DND-41 (cell line): ENCODE measurements around the gene RAB44.

Experiments
- ATAC-seq: fragments of 200-7000 bp; cut with Tn5 transposase; 3 replicates; pipeline ENCODE4 v1.9.1; 2021; ENCODE audit warnings: low read depth; ENCODE audit not compliant: insufficient read depth
- DNase-seq: peaks from one replicate; pipeline ENCODE4 v3.0.0-alpha.2; 2020
- H2AFZ ChIP-seq: 2 replicates; pipeline ENCODE4 v1.6.0; 2012; ENCODE audit warnings: low read depth, low read length
- H3K27ac ChIP-seq: 2 replicates; pipeline ENCODE4 v1.5.1; 2012; ENCODE audit warnings: low read length, inconsistent platforms
- H3K27me3 ChIP-seq: fragments of 200-600 bp; sonication (generic); 2 replicates; pipeline ENCODE4 v1.6.0; 2012; ENCODE audit warnings: low read length, mild to moderate bottlenecking, inconsistent platforms; ENCODE audit not compliant: insufficient read depth, poor library complexity
- H3K36me3 ChIP-seq: 2 replicates; pipeline ENCODE4 v1.5.1; 2012; ENCODE audit warnings: low read length, inconsistent platforms; ENCODE audit not compliant: insufficient read depth
- H3K4me1 ChIP-seq: 2 replicates; pipeline ENCODE4 v1.5.1; 2012; ENCODE audit warnings: mild to moderate bottlenecking, low read length; ENCODE audit not compliant: insufficient read depth
- H3K4me2 ChIP-seq: 2 replicates; pipeline ENCODE4 v1.6.0; 2012; ENCODE audit warnings: mild to moderate bottlenecking, moderate library complexity, low read length, inconsistent platforms; ENCODE audit not compliant: insufficient read depth
- H3K4me3 ChIP-seq, 2 experiments: fragments of 200-600 bp in 1 of 2; shearing (Covaris generic) in 1 of 2; 2 replicates each; pipeline ENCODE4 v1.5.1; 2012 to 2016; ENCODE audit warnings: inconsistent platforms in 2 of 2, low read length in 2 of 2, mild to moderate bottlenecking in 2 of 2, low read depth in 1 of 2, moderate library complexity in 1 of 2
- H3K79me2 ChIP-seq: 2 replicates; pipeline ENCODE4 v1.6.0; 2012; ENCODE audit warnings: low read length, inconsistent platforms; ENCODE audit not compliant: insufficient read depth
- H3K9ac ChIP-seq: 2 replicates; pipeline ENCODE4 v1.6.0; 2012; ENCODE audit warnings: low read depth, mild to moderate bottlenecking, inconsistent platforms, low read length, moderate library complexity
- H3K9me3 ChIP-seq: 2 replicates; pipeline ENCODE4 v1.5.1; 2012; ENCODE audit warnings: low read length, moderate library complexity, mild to moderate bottlenecking, inconsistent platforms; ENCODE audit not compliant: insufficient read depth, severe bottlenecking
- H4K20me1 ChIP-seq: 2 replicates; pipeline ENCODE4 v1.6.0; 2012; ENCODE audit warnings: low read length; ENCODE audit not compliant: insufficient read depth
- EZH2 ChIP-seq: IDR thresholded peaks from 3 replicates; pipeline ENCODE4 v1.6.1; 2012; ENCODE audit warnings: borderline replicate concordance, low read depth, mild to moderate bottlenecking, moderate library complexity, low read length, inconsistent platforms; ENCODE audit not compliant: severe bottlenecking
- TF ChIP-seq, protein P1 (sequence below): IDR thresholded peaks from 2 replicates; pipeline ENCODE4 v1.5.1; 2012; ENCODE audit warnings: borderline replicate concordance, low read length, moderate library complexity, mild to moderate bottlenecking; ENCODE audit not compliant: poor library complexity, severe bottlenecking; ENCODE audit errors: extremely low read depth

Gene RAB44

DNA sequence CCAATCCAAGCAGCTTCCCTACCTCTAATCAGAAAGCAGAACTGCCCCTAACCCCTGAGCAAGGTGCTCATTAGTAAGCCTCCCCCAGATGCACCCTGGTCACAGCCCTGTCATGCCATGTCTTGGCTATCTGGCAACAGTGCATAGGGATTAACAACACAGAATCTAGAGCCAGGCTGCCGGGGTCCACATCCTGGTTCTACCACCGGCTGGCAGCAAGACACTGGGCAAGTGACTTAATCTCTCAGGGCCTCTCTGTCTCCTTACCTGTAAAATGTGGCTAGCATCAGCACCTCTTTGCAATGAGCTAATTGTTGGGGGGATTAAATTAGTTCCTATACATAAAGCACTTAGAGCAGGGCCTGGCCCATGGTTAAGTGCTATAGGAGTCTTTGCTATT, 73.5 kb downstream of the RAB44 start:
- Histone ChIP-seq H3K27ac (peak overlapping the region; percentile 92), H3K79me2 (no peaks in the 10 kb centered on the region)

DNA sequence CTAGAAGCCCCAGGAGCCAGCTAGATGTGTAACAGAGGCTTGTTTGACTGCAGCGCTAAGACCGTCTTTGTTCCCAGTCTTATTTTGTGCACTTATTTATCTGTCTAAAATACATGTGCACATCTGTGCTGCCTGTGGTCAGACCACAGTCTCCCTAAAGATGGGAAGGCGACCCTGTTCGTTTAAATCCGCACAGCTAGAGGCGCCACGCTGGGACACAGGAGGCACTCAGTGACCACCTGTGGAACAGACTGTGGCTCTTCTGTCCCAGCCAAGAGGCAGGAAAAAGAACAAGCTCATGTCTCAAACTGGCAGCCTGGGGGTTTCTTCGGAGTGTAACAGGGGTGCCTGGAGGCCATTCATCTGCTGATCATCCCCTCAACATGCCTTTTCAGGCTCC, 74.8 kb downstream of the RAB44 start:
- Histone ChIP-seq H3K79me2 (no peaks in the 10 kb centered on the region), H3K27ac (peak overlapping the region; percentile 92), H3K27me3 (no peaks in the 10 kb centered on the region), H2AFZ (peak overlapping the region; percentile 19), H3K4me1 (peaks cover 93% of the 10 kb centered on the region), H3K9me3 (no peaks in the 10 kb centered on the region), H3K4me3 (peak overlapping the region in 1 of 2 experiments; percentile 26; a peak in 1 of 4 replicates), H3K9ac (peak overlapping the region; percentile 56), H3K36me3 (no peaks in the 10 kb centered on the region), H3K4me2 (peak overlapping the region; percentile 54), H4K20me1 (no peaks in the 10 kb centered on the region)
- ATAC-seq (peak; percentile 63), DNase-seq (peak; percentile 93)
- TF ChIP-seq EZH2 = no peak
- TF ChIP-seq, protein P1, sequence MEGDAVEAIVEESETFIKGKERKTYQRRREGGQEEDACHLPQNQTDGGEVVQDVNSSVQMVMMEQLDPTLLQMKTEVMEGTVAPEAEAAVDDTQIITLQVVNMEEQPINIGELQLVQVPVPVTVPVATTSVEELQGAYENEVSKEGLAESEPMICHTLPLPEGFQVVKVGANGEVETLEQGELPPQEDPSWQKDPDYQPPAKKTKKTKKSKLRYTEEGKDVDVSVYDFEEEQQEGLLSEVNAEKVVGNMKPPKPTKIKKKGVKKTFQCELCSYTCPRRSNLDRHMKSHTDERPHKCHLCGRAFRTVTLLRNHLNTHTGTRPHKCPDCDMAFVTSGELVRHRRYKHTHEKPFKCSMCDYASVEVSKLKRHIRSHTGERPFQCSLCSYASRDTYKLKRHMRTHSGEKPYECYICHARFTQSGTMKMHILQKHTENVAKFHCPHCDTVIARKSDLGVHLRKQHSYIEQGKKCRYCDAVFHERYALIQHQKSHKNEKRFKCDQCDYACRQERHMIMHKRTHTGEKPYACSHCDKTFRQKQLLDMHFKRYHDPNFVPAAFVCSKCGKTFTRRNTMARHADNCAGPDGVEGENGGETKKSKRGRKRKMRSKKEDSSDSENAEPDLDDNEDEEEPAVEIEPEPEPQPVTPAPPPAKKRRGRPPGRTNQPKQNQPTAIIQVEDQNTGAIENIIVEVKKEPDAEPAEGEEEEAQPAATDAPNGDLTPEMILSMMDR = peak; percentile 45

More for the DNA sequence above, 73.5 kb downstream of the RAB44 start:
- no peaks in the 10 kb centered on the region for H3K36me3 ChIP-seq
- no peak overlapping the region for H2AFZ ChIP-seq
- TF ChIP-seq, protein P1 = no peak
- TF ChIP-seq EZH2 = no peak
- peaks cover 97% of the 10 kb centered on the region for H3K4me1 ChIP-seq
- no peaks in the 10 kb centered on the region for H3K9me3 ChIP-seq
- H4K20me1 ChIP-seq = no peaks in the 10 kb centered on the region
- peak overlapping the region; percentile 56 for H3K9ac ChIP-seq
- no peaks in the 10 kb centered on the region for H3K27me3 ChIP-seq
- DNase-seq (peak; percentile 52), ATAC-seq (no peak)
- peak overlapping the region; percentile 54 for H3K4me2 ChIP-seq
- no peak overlapping the region; a peak in 1 of 4 replicates for H3K4me3 ChIP-seq

DNA sequence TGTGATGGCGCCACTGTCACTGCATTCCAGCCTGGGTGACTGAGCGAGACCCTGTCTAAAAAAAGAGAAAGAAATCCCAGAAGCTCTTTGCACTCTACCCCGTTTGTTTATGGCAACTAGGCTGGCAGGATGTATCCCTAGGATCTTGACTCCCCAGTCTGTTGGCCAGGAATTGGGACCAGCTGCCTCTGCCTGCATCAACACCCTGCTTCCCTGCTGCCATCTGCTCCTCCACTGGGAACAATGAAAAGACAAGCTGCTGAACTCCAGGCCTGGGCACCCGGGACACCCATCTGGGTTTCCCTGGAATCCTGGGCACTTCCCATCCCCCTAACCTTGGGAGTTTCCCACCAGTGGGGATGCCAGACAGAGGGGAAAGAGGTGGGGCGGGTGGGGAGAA, 76.7 kb downstream of the RAB44 start:
- no peak overlapping the region for H2AFZ ChIP-seq
- no peaks in the 10 kb centered on the region for H3K9me3 ChIP-seq
- peak overlapping the region; percentile 92 for H3K27ac ChIP-seq
- DNase-seq = no peak
- no peak for ATAC-seq
- no peaks in the 10 kb centered on the region for H3K36me3 ChIP-seq
- no peak for TF ChIP-seq EZH2
- TF ChIP-seq, protein P1 = no peak
- no peak overlapping the region for H3K4me2 ChIP-seq
- peaks cover 91% of the 10 kb centered on the region for H3K4me1 ChIP-seq
- no peaks in the 10 kb centered on the region for H3K79me2 ChIP-seq
- H3K27me3 ChIP-seq = no peaks in the 10 kb centered on the region
- no peak overlapping the region for H3K4me3 ChIP-seq
- H3K9ac ChIP-seq = no peak overlapping the region; the same call in 1 of the 2 replicates
- H4K20me1 ChIP-seq = no peaks in the 10 kb centered on the region

DNA sequence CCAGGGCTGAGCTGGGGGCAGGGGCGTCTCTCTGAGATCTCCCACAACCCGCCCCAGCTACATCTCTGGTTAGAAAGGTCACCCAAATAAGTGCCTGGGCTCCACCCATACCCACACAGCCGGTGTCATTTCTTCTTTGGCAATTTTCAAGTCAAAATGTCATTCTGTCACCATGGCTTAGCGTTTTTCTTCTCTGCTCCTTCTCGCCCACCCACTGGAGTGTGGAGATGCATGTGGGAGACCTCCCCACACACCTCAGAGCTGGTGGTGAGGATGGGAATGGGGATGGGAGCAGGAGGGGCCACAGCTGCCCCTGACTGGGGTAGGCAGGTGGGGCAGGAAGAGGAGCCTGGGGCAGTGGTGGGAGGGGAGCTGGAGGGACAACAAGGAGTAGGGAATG, 78.5 kb downstream of the RAB44 start:
- H3K4me1 ChIP-seq = peaks cover 91% of the 10 kb centered on the region
- no peaks in the 10 kb centered on the region for H3K36me3 ChIP-seq
- H3K79me2 ChIP-seq = no peaks in the 10 kb centered on the region
- no peaks in the 10 kb centered on the region for H4K20me1 ChIP-seq
- no peak overlapping the region for H3K4me3 ChIP-seq
- ATAC-seq (no peak), DNase-seq (no peak)
- H2AFZ ChIP-seq = no peak overlapping the region
- TF ChIP-seq, protein P1 = no peak
- TF ChIP-seq EZH2 = no peak
- H3K4me2 ChIP-seq = no peak overlapping the region
- no peaks in the 10 kb centered on the region for H3K27me3 ChIP-seq
- H3K9ac ChIP-seq = no peak overlapping the region
- H3K27ac ChIP-seq = peak overlapping the region; percentile 51
- no peaks in the 10 kb centered on the region for H3K9me3 ChIP-seq
